ENCODE data around the gene MIA3. TPM values are rescaled to one million over a fixed set of nuclear protein-coding genes. Genes with fewer than 3 reads are reported as not detected.
A peak's percentile ranks its signal among the peaks of the same experiment; 100 is the strongest.

Gene MIA3
- total and polyA plus RNA-seq, 2 of the 4 experiments (the other 2 are of a cell fraction), result 35.0 to 45.4 TPM

GRCh38 chr1:222618880-222619596 lies 1.1 kb downstream of the MIA3 start:
- 0 out of 4 replicates have a peak overlapping the region, but pooled peaks of 1 of the 2 experiments have one; percentile 47 for H4K8ac ChIP-seq (ENCODE audit: low read depth in 2 of 2, low read length in 2 of 2)
- H3K9ac ChIP-seq (ENCODE audit: low read depth, low read length), result peak overlapping the region; percentile 62
- peak overlapping the region; percentile 92 for H3K23ac ChIP-seq (ENCODE audit: low read depth, low read length)
- H3K36me3 ChIP-seq (ENCODE audit: control insufficient read depth, insufficient read depth, low read length), result peaks cover 2% of the 10 kb centered on the region
- TF ChIP-seq RFX5 (IDR thresholded peaks at IDR 0.05; ENCODE audit: low read depth, low read length) (no peak), FOS (IDR thresholded peaks at IDR 0.05; ENCODE audit: low read depth, low read length) (no peak)
- in situ Hi-C loops (cut with MboI; ENCODE audit: low sequenced_read_pairs), result no loop called here
- ATAC-seq (ENCODE audit: low read depth) (peak; percentile 27), DNase-seq (peak; percentile 29)
- H3K56ac ChIP-seq (ENCODE audit: extremely low read depth, insufficient read depth, low read length), result no peak overlapping the region
- H3K18ac ChIP-seq (ENCODE audit: low read depth, low read length), result no peak overlapping the region
- H4K5ac ChIP-seq (ENCODE audit: low read depth, low read length), result no peak overlapping the region
- no peak overlapping the region for H2BK5ac ChIP-seq (ENCODE audit: low read depth, low read length, poor library complexity, severe bottlenecking)
- H3K9me1 ChIP-seq (ENCODE audit: insufficient read depth, low read length), result peaks cover 6% of the 10 kb centered on the region
- peaks cover 7% of the 10 kb centered on the region for H3K4me1 ChIP-seq (ENCODE audit: control insufficient read depth, insufficient read depth, low read length)
- peak overlapping the region; percentile 12 for H3K27ac ChIP-seq (ENCODE audit: insufficient read depth, low read length)
- dilution Hi-C loops (cut with HindIII; ENCODE audit: low sequenced_read_pairs, unreplicated experiment), result no loop called here
- H3K9me3 ChIP-seq (ENCODE audit: control insufficient read depth, insufficient read depth, low read length), result no peaks in the 10 kb centered on the region
- H4K20me1 ChIP-seq (ENCODE audit: insufficient read depth, low read length), result peaks cover 5% of the 10 kb centered on the region; the same call in 1 of the 2 replicates
- CTCF ChIA-PET, result no interaction called here
- intact Hi-C loops (cut with micrococcal nuclease), result loop anchor here (1.0 to 2.0 kb wide), 2 partner anchors 12 to 72 kb away; no protein-coding TSS in a partner anchor
- peak overlapping the region; percentile 90 for H3K4me3 ChIP-seq (ENCODE audit: insufficient read depth, low read depth, low read length)
- no peak overlapping the region for H2BK15ac ChIP-seq (ENCODE audit: low read depth, low read length)
- 0% methylated on average over 3 of the region's 20 CpGs; no CpG with 5 or more reads in 1 of the 2 experiments for WGBS, 2 experiments (ENCODE audit: extremely low coverage in 2 of 2, insufficient read length in 1 of 2)
- H2BK20ac ChIP-seq (ENCODE audit: low read depth, low read length), result no peak overlapping the region
- H2AK5ac ChIP-seq (ENCODE audit: low read depth, low read length), result peak overlapping the region; percentile 20; the same call in 1 of the 2 replicates
- no TSS peak for BruUV-seq (replicated peaks)
- peaks cover 9 to 28% of the 10 kb centered on the region in 2 experiments; a peak in 3 of 4 replicates for H3K79me1 ChIP-seq (ENCODE audit: low read depth in 1 of 2, low read length in 2 of 2)
- H3K4me2 ChIP-seq (ENCODE audit: low read depth, low read length), result peak overlapping the region; percentile 84
- no peak overlapping the region for H2BK120ac ChIP-seq (ENCODE audit: low read depth, low read length)
- H2AFZ ChIP-seq (replicated peaks; ENCODE audit: low read length, poor library complexity), result peak overlapping the region; percentile 94
- no peak overlapping the region for H4K91ac ChIP-seq (ENCODE audit: insufficient read depth, low read depth, low read length)
- H3K27me3 ChIP-seq (ENCODE audit: control insufficient read depth, insufficient read depth, low read length), result no peaks in the 10 kb centered on the region
- peak overlapping the region; percentile 70 for H3K14ac ChIP-seq (replicated peaks; ENCODE audit: low read depth, low read length)
- peak overlapping the region; percentile 7; the same call in 1 of the 2 replicates for H3K4ac ChIP-seq (ENCODE audit: low read depth, low read length)
- no peak overlapping the region for H2AK9ac ChIP-seq (replicated peaks; ENCODE audit: low read depth, low read length, poor library complexity)
- POLR2A ChIA-PET (ENCODE audit: unreplicated experiment), result no interaction called here
